ENCODE measurements around the gene NFASC.
A peak's percentile ranks its signal among the peaks of the same experiment; 100 is the strongest.

Gene NFASC

GRCh38 chr1:204977318-204977717 is 106.7 kb downstream of the NFASC start (continued):
- TF ChIP-seq ZNF266 (tag by site-specific recombination; IDR thresholded peaks at IDR 0.05; ENCODE audit: low read depth) (no peak), ZNF677 (tag by site-specific recombination; IDR thresholded peaks at IDR 0.05) (no peak), ZBTB7A (tag by site-specific recombination; IDR thresholded peaks at IDR 0.05; ENCODE audit: low read depth) (no peak)

DNA sequence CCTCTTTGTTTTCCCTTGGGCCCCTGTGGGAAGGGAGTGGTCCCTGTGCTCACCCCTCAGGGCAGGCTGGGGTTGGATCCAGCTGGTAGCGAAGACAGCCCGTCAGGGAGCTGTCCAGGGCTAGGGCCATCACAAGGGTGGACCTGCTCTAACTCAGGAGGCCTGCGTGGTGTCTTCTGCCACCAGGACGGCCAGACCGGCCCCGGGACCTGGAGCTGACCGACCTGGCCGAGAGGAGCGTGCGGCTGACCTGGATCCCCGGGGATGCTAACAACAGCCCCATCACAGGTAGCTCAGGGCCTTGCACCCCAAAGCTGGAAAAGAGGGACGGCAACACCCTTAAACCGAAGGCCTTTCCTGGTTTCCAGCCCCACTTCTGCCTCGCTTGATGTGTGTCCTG is 108.1 kb downstream of the NFASC start:
- 0 out of 2 replicates have a peak, but pooled peaks have one; percentile 22 for TF ChIP-seq REST (tag by site-specific recombination; IDR thresholded peaks at IDR 0.05)
- no peak for TF ChIP-seq ELK4 (IDR thresholded peaks at IDR 0.05; ENCODE audit: borderline replicate concordance, low read depth, low read length)
- ChIA-PET POLR2A (no interaction called here), CTCF (interaction anchor here (1.0 to 3.1 kb wide), 5 partner anchors 9 to 277 kb away, joined by 3 to 21 read pairs (median 5); no protein-coding TSS in a partner anchor)
- H3K9me3 ChIP-seq (ENCODE audit: control insufficient read depth, insufficient read depth, low read depth, low read length): no peaks in the 10 kb centered on the region
- H3K36me3 ChIP-seq (ENCODE audit: control insufficient read depth in 2 of 2, insufficient read depth in 1 of 2, low read length in 2 of 2): no peaks in the 10 kb centered on the region
- H3K4me3 ChIP-seq (ENCODE audit: low read depth, low read length): no peak overlapping the region
- no peaks in the 10 kb centered on the region for H3K4me1 ChIP-seq (ENCODE audit: control insufficient read depth, insufficient read depth, low read length)
- H3K27ac ChIP-seq (ENCODE audit: extremely low read depth, low read depth, low read length): no peak overlapping the region

DNA sequence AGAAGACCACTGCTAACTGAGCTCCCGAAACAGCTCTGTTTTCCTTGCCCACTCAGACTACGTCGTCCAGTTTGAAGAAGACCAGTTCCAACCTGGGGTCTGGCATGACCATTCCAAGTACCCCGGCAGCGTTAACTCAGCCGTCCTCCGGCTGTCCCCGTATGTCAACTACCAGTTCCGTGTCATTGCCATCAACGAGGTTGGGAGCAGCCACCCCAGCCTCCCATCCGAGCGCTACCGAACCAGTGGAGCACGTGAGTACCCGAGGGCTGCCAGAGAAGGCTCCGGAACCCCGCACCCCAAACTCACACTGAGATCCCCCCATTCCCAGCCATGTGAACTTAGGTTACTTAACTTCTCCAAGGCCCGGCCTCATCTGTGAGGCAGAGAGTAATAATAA is 108.6 kb downstream of the NFASC start:
- Histone ChIP-seq H3K9me3 (ENCODE audit: control insufficient read depth, insufficient read depth, low read depth, low read length) (no peaks in the 10 kb centered on the region), H3K4me1 (ENCODE audit: control insufficient read depth, insufficient read depth, low read length) (no peaks in the 10 kb centered on the region), H3K4me3 (ENCODE audit: low read depth, low read length) (no peak overlapping the region), H3K36me3 (ENCODE audit: control insufficient read depth in 2 of 2, insufficient read depth in 1 of 2, low read length in 2 of 2) (no peaks in the 10 kb centered on the region), H3K27ac (ENCODE audit: extremely low read depth, low read depth, low read length) (no peak overlapping the region)
- ChIA-PET POLR2A (no interaction called here), CTCF (interaction anchor here (0.7 to 3.1 kb wide), 6 partner anchors 10 to 277 kb away, joined by 3 to 21 read pairs (median 4); no protein-coding TSS in a partner anchor)
- TF ChIP-seq PATZ1 (tag by site-specific recombination; IDR thresholded peaks at IDR 0.05) (no peak), ZNF37A (tag by site-specific recombination; IDR thresholded peaks at IDR 0.05) (no peak), ZNF449 (tag by site-specific recombination; IDR thresholded peaks at IDR 0.05) (no peak), ZIC2 (tag by site-specific recombination; IDR thresholded peaks at IDR 0.05) (no peak), WT1 (tag by site-specific recombination; IDR thresholded peaks at IDR 0.05) (no peak), ZNF518A (tag by site-specific recombination; conservative IDR thresholded peaks at IDR 0.05; ENCODE audit: low read depth) (no peak), TCF7L2 (IDR thresholded peaks at IDR 0.05; ENCODE audit: borderline replicate concordance, low read depth, low read length) (no peak), ZFP41 (tag by site-specific recombination; IDR thresholded peaks at IDR 0.05; ENCODE audit: borderline replicate concordance) (no peak), ZNF211 (tag by site-specific recombination; IDR thresholded peaks at IDR 0.05; ENCODE audit: low read depth) (no peak), ZNF24 (tag by site-specific recombination; IDR thresholded peaks at IDR 0.05) (no peak), ZNF433 (tag by site-specific recombination; IDR thresholded peaks at IDR 0.05; ENCODE audit: low read depth) (no peak), KLF7 (tag by site-specific recombination; IDR thresholded peaks at IDR 0.05; ENCODE audit: borderline replicate concordance) (no peak), ZNF18 (tag by site-specific recombination; IDR thresholded peaks at IDR 0.05) (no peak)
